Choroid plexus epithelial cell (primary cell): ENCODE results near the gene MUCL1.

Experiments
- DNase-seq: peaks from one replicate; pipeline ENCODE4 v3.0.0-alpha.2; 2010; ENCODE audit warnings: low read depth
- H3K4me3 ChIP-seq: 2 replicates; pipeline ENCODE4 v1.5.1; 2011; ENCODE audit warnings: low read depth, mild to moderate bottlenecking, control low read depth, low read length, moderate library complexity
- CTCF ChIP-seq: conservative IDR thresholded peaks from 2 replicates; pipeline ENCODE4 v1.5.1; 2011; ENCODE audit warnings: low read depth, mild to moderate bottlenecking, control low read depth, inconsistent platforms, low read length, moderate library complexity

The MUCL1 gene

DNA sequence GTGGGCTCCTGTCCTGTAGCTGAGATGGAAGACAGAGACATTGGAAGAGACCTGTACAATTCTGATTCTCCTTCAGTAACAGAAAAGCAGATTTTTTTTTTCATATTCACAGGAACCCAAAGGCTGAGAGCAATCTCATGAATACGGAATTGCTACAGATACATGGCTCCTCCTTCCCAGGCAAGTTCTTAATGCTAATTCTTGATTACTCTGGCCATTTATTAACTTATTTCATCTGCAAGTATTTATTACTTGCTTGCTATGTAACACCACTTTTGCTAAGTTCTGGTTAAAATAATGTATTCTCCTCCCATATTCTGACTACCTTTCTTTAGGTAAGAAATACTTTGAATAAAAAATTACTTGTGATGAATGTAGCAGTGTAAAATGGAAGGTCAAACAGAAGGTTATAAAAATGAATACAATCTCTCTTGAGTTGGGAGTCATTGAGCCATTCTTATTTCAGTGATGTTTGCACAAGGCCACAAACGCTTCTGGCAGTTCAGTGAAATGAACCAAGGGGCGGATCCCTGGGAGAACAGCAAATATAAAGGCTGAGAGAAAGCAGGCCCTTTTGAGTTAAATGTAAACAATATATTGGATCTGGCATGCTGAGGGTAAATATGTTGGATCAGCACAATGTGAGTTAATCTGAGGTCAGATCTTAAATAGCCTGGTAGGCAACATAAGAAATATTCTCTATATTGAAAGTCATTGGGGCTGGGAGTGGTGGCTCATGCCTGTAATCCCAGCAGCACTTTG lies 37.6 kb downstream of the MUCL1 start:
- H3K4me3 ChIP-seq: no peak overlapping the region
- TF ChIP-seq CTCF: no peak
- no peak for DNase-seq
